Activated CD8-positive, alpha-beta T cell treated with anti-CD3 and anti-CD28 coated beads for 36 hours (primary cell): Measurements from ENCODE around the gene ZNF580. TPM values are rescaled to one million over a fixed set of nuclear protein-coding genes. Genes with fewer than 3 reads are reported as not detected.

Experiments
- ATAC-seq: fragments of 200-7000 bp; cut with Tn5 transposase; one replicate; pipeline ENCODE4 v1.10.0; 2021; ENCODE audit warnings: mild to moderate bottlenecking, moderate library complexity
- CTCF ChIA-PET: fragments of 350-600 bp; sonication (Branson Sonifier 250); formaldehyde crosslinking; loops from one replicate; lab custom pipeline; 2021; ENCODE audit warnings: antibody characterized with exemption; lab: Charles Lee
- POLR2A ChIA-PET: fragments of 350-600 bp; sonication (Branson Sonifier 250); formaldehyde crosslinking; loops from one replicate; lab custom pipeline; 2021; ENCODE audit warnings: antibody characterized with exemption; lab: Charles Lee
- DNase-seq: peaks from one replicate; pipeline ENCODE4 v3.0.0-alpha.2; 2020
- H3K27ac Mint-ChIP-seq: one replicate; pipeline ENCODE4 v1.8.0; 2021; ENCODE audit warnings: mild to moderate bottlenecking, mixed read lengths
- H3K27me3 Mint-ChIP-seq: one replicate; pipeline ENCODE4 v1.8.0; 2021; ENCODE audit warnings: mixed read lengths
- H3K36me3 Mint-ChIP-seq: one replicate; pipeline ENCODE4 v1.8.0; 2021; ENCODE audit warnings: low read depth, mixed read lengths
- H3K4me1 Mint-ChIP-seq: one replicate; pipeline ENCODE4 v1.8.0; 2021; ENCODE audit warnings: low read depth, mixed read lengths
- H3K4me3 Mint-ChIP-seq: one replicate; pipeline ENCODE4 v1.8.0; 2021; ENCODE audit warnings: mild to moderate bottlenecking, moderate library complexity, mixed read lengths
- H3K9me3 Mint-ChIP-seq: one replicate; pipeline ENCODE4 v1.8.0; 2021; ENCODE audit warnings: mixed read lengths
- CTCF ChIP-seq: fragments of 200-600 bp; IDR thresholded peaks from one replicate; pipeline ENCODE4 v1.8.0; 2022; ENCODE audit warnings: antibody characterized with exemption, mild to moderate bottlenecking
- intact Hi-C: fragments of 100-400 bp; cut with micrococcal nuclease; formaldehyde crosslinking; loops from one replicate; pipeline ENCODE4 v1.10.0; 2022
- total RNA-seq, 2 experiments: library from RNA; stranded (reverse); gene quantifications; one replicate each; pipeline ENCODE4 v1.2.3, GENCODE V29; 2021

The ZNF580 gene
- total RNA-seq, 2 experiments from 2014 or later = 24.8 to 26.2 TPM

DNA sequence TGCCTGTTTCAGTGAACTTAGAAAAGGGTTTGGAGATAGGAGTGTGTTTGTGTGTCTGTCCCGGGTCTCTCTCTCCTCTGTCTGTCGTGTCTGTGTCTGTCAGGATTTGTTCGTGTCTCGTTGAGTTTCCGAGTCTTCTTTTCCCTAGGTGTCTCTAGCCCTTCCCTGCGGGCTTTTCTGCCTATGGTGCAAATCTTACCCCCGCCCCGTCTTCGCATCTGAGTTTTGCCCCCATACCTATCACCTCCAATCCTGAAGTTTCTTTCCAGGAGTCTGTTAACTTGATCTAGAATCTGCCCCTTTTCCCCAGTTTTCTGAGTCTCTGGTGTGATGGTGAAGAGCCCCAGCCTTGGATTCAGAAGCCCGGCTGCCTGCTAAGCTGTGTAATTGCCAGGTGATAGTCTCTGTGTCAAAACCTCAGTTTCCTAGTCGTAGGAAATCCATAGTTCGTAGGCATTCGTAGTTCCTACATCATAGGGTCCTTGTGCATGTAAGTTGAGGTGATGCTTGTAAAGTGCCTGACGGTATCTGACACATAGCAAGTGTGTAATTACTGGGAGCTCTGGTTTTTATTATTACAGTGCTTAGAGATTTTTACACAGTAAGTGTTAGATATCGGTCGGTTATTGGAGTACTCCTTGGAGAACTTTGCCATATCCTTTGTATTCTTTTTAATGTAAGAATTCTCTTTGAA is 35.0 kb downstream of the ZNF580 start:
- Mint-ChIP-seq H3K4me3 (peak overlapping the region; percentile 96), H3K9me3 (no peaks in the 10 kb centered on the region), H3K4me1 (peaks cover 58% of the 10 kb centered on the region), H3K27ac (peak overlapping the region; percentile 96), H3K36me3 (peaks cover 49% of the 10 kb centered on the region), H3K27me3 (no peaks in the 10 kb centered on the region)
- TF ChIP-seq CTCF = no peak
- intact Hi-C loops = no loop called here
- POLR2A ChIA-PET = interaction anchor here (0.7 to 2.2 kb wide), 4 partner anchors 10 to 41 kb away, joined by 3 to 7 read pairs (median 4); no protein-coding TSS in a partner anchor
- ATAC-seq = no peak
- CTCF ChIA-PET = interaction anchor here (1.1 to 1.2 kb wide), 2 partner anchors 28 to 43 kb away, joined by 3 to 4 read pairs; no protein-coding TSS in a partner anchor
- DNase-seq = no peak

GRCh38 chr19:55676383-55676782 is 35.6 kb downstream of the ZNF580 start:
- peak overlapping the region; percentile 96 for H3K4me3 Mint-ChIP-seq
- no peaks in the 10 kb centered on the region for H3K9me3 Mint-ChIP-seq
- peak overlapping the region; percentile 71 for H3K27ac Mint-ChIP-seq
- intact Hi-C loops = no loop called here
- H3K36me3 Mint-ChIP-seq = peaks cover 46% of the 10 kb centered on the region
- no peaks in the 10 kb centered on the region for H3K27me3 Mint-ChIP-seq
- no peak for TF ChIP-seq CTCF
- DNase-seq = no peak
- no peak for ATAC-seq
- CTCF ChIA-PET = interaction anchor here (1.1 to 1.2 kb wide), 2 partner anchors 27 to 44 kb away, joined by 3 to 4 read pairs; no protein-coding TSS in a partner anchor
- POLR2A ChIA-PET = interaction anchor here (0.7 to 2.2 kb wide), 4 partner anchors 10 to 41 kb away, joined by 3 to 7 read pairs (median 4); no protein-coding TSS in a partner anchor
- peaks cover 55% of the 10 kb centered on the region for H3K4me1 Mint-ChIP-seq

DNA sequence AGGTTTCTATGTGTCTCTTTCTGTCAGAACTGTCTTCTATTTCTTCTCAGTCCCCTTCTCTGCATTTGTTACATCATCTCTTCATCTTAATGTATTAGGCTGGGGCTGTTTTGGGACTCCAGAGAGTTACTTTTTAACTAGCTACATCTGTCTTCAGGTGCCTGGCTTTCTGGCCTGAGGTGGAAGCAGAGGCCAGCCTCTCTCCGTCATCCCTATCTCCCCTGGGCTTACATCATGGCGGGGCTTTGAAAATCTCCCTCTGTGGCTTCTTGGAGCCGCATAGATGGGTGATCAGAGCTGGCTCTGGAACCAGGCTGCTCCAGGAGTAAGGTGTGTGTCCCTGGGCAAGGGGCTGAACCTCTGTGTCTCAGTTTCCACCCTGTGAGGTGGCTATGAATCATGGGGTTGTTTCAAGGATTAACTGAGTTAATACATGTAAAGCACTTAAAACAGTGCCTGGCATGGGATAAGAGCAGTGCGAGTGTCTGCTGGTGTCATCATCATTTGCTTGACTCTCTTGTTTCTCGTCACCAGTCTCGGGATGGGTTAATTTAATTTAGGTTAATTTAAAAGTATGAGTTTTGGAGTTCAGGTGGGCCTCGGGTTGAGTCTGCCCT is 36.2 kb downstream of the ZNF580 start:
- TF ChIP-seq CTCF = no peak
- peaks cover 44% of the 10 kb centered on the region for H3K36me3 Mint-ChIP-seq
- peak overlapping the region; percentile 96 for H3K4me3 Mint-ChIP-seq
- intact Hi-C loops = no loop called here
- no peak for DNase-seq
- no peak for ATAC-seq
- H3K4me1 Mint-ChIP-seq = peaks cover 53% of the 10 kb centered on the region
- ChIA-PET CTCF (interaction anchor here (1.1 to 1.2 kb wide), 2 partner anchors 27 to 44 kb away, joined by 3 to 4 read pairs; no protein-coding TSS in a partner anchor), POLR2A (interaction anchor here (1.3 to 2.2 kb wide), 2 partner anchors 11 to 13 kb away, joined by 4 to 7 read pairs; no protein-coding TSS in a partner anchor)
- no peaks in the 10 kb centered on the region for H3K27me3 Mint-ChIP-seq
- H3K27ac Mint-ChIP-seq = peak overlapping the region; percentile 71
- no peaks in the 10 kb centered on the region for H3K9me3 Mint-ChIP-seq

- Mint-ChIP-seq H3K4me1 (peaks cover 49% of the 10 kb centered on the region), H3K36me3 (peaks cover 43% of the 10 kb centered on the region), H3K27me3 (no peaks in the 10 kb centered on the region), H3K27ac (peak overlapping the region; percentile 29), H3K4me3 (peak overlapping the region; percentile 23), H3K9me3 (no peaks in the 10 kb centered on the region)
- CTCF ChIA-PET = no interaction called here
- POLR2A ChIA-PET = interaction anchor here (2.2 kb wide), 1 partner anchor 14 kb away, joined by 7 read pairs; no protein-coding TSS in a partner anchor
- DNase-seq (no peak), ATAC-seq (no peak)
- no peak for TF ChIP-seq CTCF
- intact Hi-C loops = no loop called here
Measured at GRCh38 chr19:55677572-55678028, 36.8 kb downstream of the ZNF580 start.
